ENCODE data around the gene KRTAP10-9. TPM values are rescaled to one million over a fixed set of nuclear protein-coding genes. Genes with fewer than 3 reads are reported as not detected.
A peak's percentile ranks its signal among the peaks of the same experiment; 100 is the strongest.

KRTAP10-9 gene
- total and polyA plus RNA-seq, 2 of the 8 experiments (the other 6 are each of a cell fraction or from before 2014, with no cell fraction given) = not detected

DNA sequence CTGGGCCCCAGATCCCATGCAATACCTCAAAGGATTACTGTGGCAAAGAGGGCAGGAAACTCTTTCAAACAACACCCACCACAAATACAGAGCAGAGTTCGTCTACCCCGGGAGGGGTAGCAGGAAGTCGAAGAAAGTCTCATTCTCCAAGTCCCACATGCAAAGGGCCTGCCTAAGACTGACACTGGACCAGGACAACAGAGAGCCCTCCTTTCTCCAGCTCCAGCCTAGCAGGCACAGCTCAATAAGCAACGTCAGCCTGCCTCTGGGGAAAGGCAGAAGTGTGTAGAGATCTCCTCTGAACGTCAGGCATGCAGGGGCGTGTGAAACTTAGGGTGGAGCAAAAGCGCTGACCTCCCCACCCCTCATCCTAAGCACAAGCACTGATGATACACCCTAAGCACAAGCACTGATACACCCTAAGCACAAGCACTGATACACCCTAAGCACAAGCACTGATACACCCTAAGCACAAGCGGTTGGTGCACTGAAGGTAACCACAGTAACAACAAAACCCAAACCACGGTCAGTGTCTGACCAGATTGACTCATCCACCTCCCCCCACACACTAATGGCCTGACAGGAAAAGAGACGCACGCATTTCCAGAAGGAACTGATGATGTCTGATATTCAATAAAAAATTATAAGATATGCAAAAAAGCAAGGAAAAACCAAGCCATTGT, 32.2 kb downstream of the KRTAP10-9 start:
- Histone ChIP-seq H3K36me3 (ENCODE audit: control insufficient read depth in 2 of 4, insufficient read depth in 4 of 4, low read length in 3 of 4) (no peaks in the 10 kb centered on the region), H3K14ac (ENCODE audit: insufficient read length) (no peak overlapping the region), H2AK5ac (ENCODE audit: low read depth, low read length) (no peak overlapping the region), H4K8ac (ENCODE audit: extremely low read depth, insufficient read depth, low read length) (no peak overlapping the region), H3K9ac (replicated peaks in 1 of 4; ENCODE audit: extremely low read depth in 1 of 4, low read depth in 3 of 4, low read length in 3 of 4) (no peak overlapping the region; a peak in 1 of 7 replicates), H3K4me2 (ENCODE audit: insufficient read depth in 1 of 2, low read depth in 2 of 2, low read length in 2 of 2) (no peak overlapping the region), H3K27me3 (replicated peaks in 1 of 4; ENCODE audit: control insufficient read depth in 3 of 4, extremely low read depth in 1 of 4, insufficient read depth in 3 of 4, low read length in 3 of 4) (no peaks in the 10 kb centered on the region), H3K27ac (ENCODE audit: low read depth, low read length) (no peak overlapping the region), H2AFZ (ENCODE audit: low read length) (0 out of 2 replicates have a peak overlapping the region, but pooled peaks have one; percentile 66), H3K4me1 (replicated peaks in 1 of 4; ENCODE audit: control insufficient read depth in 3 of 4, insufficient read depth in 4 of 4, low read length in 3 of 4) (peaks cover 0 to 9% (median 3%) of the 10 kb centered on the region in 4 experiments; a peak in 5 of 7 replicates), H2BK20ac (ENCODE audit: low read length) (0 out of 2 replicates have a peak overlapping the region, but pooled peaks have one; percentile 51), H4K91ac (replicated peaks; ENCODE audit: insufficient read length, low read length) (peak overlapping the region; percentile 84), H3K9me3 (ENCODE audit: insufficient read depth in 2 of 2, low read depth in 1 of 2, low read length in 1 of 2) (peaks cover 0 to 4% of the 10 kb centered on the region in 2 experiments; a peak in 2 of 4 replicates), H3K4me3 (ENCODE audit: extremely low read depth in 1 of 4, insufficient read depth in 2 of 4, low read depth in 3 of 4, low read length in 4 of 4) (no peak overlapping the region), H2BK5ac (ENCODE audit: low read depth, low read length) (peak overlapping the region; percentile 82; the same call in 1 of the 2 replicates), H3K56ac (replicated peaks; ENCODE audit: insufficient read length, low read depth, low read length) (no peak overlapping the region), H4K20me1 (replicated peaks in 1 of 2; ENCODE audit: control insufficient read depth in 1 of 2, insufficient read depth in 2 of 2, low read length in 2 of 2) (no peaks in the 10 kb centered on the region), H2BK12ac (ENCODE audit: low read depth, low read length) (peak overlapping the region; percentile 92), H4K5ac (ENCODE audit: insufficient read length, low read depth, low read length) (no peak overlapping the region), H2BK120ac (replicated peaks; ENCODE audit: low read depth, low read length) (no peak overlapping the region), H3K79me2 (ENCODE audit: control insufficient read depth in 1 of 2, insufficient read depth in 2 of 2, low read length in 2 of 2) (no peaks in the 10 kb centered on the region), H3K79me1 (ENCODE audit: low read depth, low read length) (no peaks in the 10 kb centered on the region), H2BK15ac (ENCODE audit: low read length) (peak overlapping the region; percentile 98; the same call in 1 of the 2 replicates), H3K23ac (ENCODE audit: insufficient read length) (no peak overlapping the region), H3K4ac (replicated peaks; ENCODE audit: insufficient read length, low read depth, low read length) (no peak overlapping the region), H3K23me2 (ENCODE audit: low read depth, low read length) (no peaks in the 10 kb centered on the region), H3K18ac (ENCODE audit: extremely low read depth, low read length) (peak overlapping the region; percentile 17; the same call in 1 of the 2 replicates)
- FAIRE-seq (no peak), DNase-seq (ENCODE audit: low read depth in 1 of 2, low spot score in 2 of 2) (no peak)
- POLR2A ChIA-PET (ENCODE audit: partially characterized antibody) = no interaction called here
- CTCF ChIA-PET (ENCODE audit: partially characterized antibody) = no interaction called here
- WGBS, 2 experiments (ENCODE audit: extremely low coverage in 1 of 2, insufficient coverage in 1 of 2, insufficient read length in 1 of 2, insufficient replicate concordance in 2 of 2, low coverage in 1 of 2, low lambda C conversion rate in 2 of 2, missing lambda C conversion rate in 1 of 2) = 77% methylated on average over 9 of the region's 11 CpGs; no CpG with 5 or more reads in 1 of the 2 experiments
- TF ChIP-seq RAD21 (IDR thresholded peaks at IDR 0.05 in 1 of 2, conservative IDR thresholded peaks at IDR 0.05 in 1 of 2; ENCODE audit: low read depth in 2 of 2, low read length in 2 of 2) = no peak
- no peak for TF ChIP-seq EP300 (IDR thresholded peaks at IDR 0.05; ENCODE audit: borderline replicate concordance in 1 of 2, low read depth in 2 of 2, low read length in 2 of 2)
- TF ChIP-seq NANOG (IDR thresholded peaks at IDR 0.05; ENCODE audit: insufficient read depth, low read depth, low read length, poor library complexity, severe bottlenecking) = no peak
- no peak for TF ChIP-seq POU5F1 (IDR thresholded peaks at IDR 0.05; ENCODE audit: low read depth, low read length)
- TF ChIP-seq SAP30 (IDR thresholded peaks at IDR 0.05; ENCODE audit: insufficient read depth, insufficient replicate concordance, low read length) = no peak
- TF ChIP-seq SP2 (IDR thresholded peaks at IDR 0.05; ENCODE audit: low read length) = no peak
- no peak for TF ChIP-seq TEAD4 (IDR thresholded peaks at IDR 0.05; ENCODE audit: low read depth, low read length)
- TF ChIP-seq NRF1 (IDR thresholded peaks at IDR 0.05; ENCODE audit: low read depth, low read length) = no peak
- no peak for TF ChIP-seq SIN3A (conservative IDR thresholded peaks at IDR 0.05 in 1 of 2, IDR thresholded peaks at IDR 0.05 in 1 of 2; ENCODE audit: low read depth in 1 of 2, low read length in 2 of 2)
- TF ChIP-seq, protein P1, sequence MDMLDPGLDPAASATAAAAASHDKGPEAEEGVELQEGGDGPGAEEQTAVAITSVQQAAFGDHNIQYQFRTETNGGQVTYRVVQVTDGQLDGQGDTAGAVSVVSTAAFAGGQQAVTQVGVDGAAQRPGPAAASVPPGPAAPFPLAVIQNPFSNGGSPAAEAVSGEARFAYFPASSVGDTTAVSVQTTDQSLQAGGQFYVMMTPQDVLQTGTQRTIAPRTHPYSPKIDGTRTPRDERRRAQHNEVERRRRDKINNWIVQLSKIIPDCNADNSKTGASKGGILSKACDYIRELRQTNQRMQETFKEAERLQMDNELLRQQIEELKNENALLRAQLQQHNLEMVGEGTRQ (IDR thresholded peaks at IDR 0.05; ENCODE audit: low read length) = no peak

Data from H1 (cell line).